H54 (cell line): ENCODE results near the gene UGGT1.

Experiments
- DNase-seq: peaks from one replicate; pipeline ENCODE4 v3.0.0; 2011; ENCODE audit warnings: low spot score, mixed read lengths; ENCODE audit not compliant: insufficient read length
- FAIRE-seq: peaks from 3 replicates; lab custom pipeline; 2011; peaks lifted over from hg19 to GRCh38; lab: Jason Lieb, UNC
- POLR2A ChIP-seq: IDR thresholded peaks from 2 replicates; pipeline ENCODE4 v1.6.1; 2011; ENCODE audit warnings: low read depth, mild to moderate bottlenecking, low read length

Gene UGGT1

DNA sequence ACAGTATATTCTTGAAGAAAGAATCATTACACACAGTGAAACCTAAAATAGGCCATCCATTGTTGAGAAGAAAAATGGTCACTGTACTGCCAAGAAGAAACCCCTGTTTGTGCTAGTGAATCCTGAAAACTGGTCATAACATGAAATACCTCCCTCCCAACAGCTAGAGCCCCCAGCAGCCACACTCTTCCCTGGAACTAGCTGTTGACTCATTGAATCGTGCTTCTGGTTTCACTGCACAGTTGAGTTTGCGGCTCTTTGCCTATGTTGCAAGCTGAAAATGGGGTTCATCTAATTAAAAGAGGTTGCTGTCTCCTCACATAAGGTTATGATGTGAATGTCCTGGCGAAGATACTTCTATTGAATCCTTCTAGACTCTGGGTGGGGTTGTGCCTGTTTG lies 86.3 kb downstream of the UGGT1 start:
- no peak for TF ChIP-seq POLR2A
- FAIRE-seq (no peak), DNase-seq (no peak)

DNA sequence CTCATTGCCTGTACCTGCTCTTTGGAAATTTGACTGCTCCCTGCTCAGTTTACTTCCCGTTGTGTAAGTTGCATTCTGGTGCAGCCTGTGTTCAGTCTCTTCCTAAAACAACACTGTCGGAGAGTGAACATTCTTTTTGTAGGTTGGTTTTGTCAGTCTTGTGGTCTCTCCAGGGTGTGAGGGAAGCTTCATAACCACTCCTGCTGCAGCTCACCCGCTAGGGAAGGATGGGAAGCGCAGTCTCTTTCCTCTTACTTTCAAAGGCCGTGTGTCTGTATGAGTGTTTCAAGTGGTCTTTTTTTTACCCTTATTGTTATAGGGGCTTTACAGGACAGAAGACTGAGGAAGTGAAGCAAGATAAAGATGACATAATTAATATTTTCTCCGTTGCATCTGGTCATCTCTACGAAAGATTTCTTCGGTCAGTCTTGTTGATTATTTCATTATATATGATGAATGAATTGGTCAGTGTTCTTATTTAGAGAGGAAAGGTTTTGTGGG lies 87.2 kb downstream of the UGGT1 start:
- FAIRE-seq (no peak), DNase-seq (no peak)
- TF ChIP-seq POLR2A, result no peak

DNA sequence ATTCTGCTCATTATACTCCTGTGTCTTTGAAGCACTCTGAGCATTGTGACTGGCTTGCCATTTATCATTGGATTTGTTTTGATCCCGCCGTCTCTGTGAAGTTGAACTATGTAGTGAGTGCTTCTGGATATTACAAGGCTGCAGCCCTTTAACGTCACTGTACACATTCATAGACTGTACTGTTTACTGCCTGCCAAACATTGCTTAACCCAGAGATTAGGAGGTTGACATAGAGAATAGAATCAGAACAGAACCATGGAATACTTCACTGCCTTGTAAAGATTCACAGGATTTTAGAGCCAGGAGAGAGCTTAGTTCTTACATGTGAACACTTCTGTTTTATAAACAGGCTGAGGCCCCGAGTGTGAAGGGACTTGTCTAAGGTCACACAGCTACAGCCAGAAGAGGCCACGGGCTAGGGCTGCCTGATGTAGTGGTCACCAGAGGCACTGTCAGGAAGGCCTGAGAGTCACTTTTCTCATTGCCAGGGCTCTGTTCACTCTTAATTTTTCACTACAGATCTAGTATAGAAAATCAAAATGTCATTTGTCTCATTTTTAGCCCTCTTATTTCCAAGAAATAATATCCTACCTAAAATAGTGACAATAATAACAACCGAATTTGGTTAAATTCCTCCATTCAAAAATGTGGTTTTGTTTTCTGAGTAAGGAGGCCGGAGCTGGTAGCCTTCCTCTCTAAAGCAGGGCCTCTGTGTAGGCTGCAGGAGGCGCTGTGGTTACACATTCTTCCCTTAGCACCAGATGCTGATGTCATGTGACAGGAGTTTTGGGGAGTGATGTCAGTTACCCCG lies 87.9 kb downstream of the UGGT1 start:
- TF ChIP-seq POLR2A, result no peak
- peak; percentile 61 for FAIRE-seq
- peak; percentile 39 for DNase-seq

DNA sequence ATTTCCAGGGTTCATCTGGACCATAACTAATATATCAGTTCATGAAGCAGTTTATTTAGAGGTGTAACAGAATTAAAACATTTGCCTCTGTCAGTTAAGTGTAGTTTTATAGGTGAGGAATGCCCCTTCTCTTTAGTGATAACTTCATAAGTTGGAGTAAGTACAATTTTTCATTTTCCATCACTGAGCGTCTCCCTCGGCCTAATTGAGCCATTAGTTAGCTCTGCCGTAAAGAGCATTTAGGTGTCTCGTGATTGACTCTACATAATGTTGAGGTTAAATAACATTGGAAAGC lies 88.4 kb downstream of the UGGT1 start:
- FAIRE-seq, result no peak
- no peak for DNase-seq
- no peak for TF ChIP-seq POLR2A

DNA sequence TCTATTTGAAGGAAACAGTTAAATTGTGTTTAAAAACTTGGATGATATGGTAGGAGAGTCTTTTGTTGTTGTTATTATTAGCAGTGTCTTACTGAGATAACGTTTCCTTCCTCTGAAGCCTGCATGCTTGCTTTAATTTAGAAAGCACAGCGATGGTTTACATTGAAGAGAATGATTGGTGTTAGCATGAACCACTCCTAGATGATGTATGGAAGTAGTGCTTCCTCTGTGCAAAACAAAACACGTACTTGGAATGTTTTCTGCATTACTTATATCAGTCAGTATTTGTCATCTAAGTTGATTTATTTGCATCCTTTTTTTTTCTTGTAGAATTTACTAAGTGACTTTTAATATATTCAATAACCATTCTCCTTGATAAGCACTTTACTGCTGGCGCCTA lies 89.0 kb downstream of the UGGT1 start:
- FAIRE-seq (no peak), DNase-seq (no peak)
- no peak for TF ChIP-seq POLR2A

DNA sequence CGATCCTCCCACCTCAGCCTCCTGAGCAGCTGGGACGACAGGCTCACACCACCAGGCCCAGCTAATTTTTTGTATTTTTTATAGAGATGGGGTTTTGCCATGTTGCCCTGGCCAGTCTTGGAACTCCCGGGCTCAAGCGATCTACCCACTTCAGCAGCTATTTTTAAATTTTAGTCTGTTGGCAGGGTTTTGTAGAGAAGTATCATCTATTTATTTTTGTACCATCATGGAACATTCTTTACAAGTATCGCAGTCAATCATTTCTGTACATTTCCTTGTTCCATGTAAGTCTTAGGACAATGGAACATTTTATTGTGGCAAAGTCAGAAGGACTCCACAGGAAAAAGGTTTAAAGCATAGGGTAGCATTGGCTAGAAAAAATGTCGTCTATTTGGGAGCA lies 94.6 kb downstream of the UGGT1 start:
- TF ChIP-seq POLR2A, result no peak
- no peak for FAIRE-seq
- DNase-seq, result no peak

DNA sequence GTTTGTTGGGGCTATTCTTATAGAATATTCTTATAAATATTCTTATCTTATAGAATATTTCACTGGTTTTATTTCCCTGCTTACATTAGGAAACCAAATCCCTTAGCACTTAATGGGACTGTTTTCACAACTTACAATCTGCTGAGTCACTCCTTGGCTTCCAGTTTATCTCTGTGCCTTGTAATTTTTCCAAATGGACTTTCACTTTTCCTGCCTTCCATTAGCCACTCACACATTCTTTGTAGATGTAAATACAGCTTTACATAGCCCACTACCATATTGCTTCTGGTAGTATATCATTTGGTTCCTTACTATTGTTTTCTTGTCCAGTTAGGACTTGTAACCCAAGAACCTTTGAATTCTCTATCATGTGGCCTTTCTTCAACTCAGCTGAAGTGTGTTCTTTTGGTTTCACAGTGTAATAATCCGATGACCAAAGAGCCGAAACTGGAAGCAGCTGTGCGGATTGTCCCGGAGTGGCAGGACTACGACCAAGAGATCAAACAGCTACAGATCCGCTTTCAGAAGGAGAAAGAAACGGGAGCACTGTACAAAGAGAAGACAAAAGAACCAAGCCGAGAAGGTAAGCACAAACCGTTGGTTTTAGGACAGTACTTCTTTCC lies 96.1 kb downstream of the UGGT1 start:
- TF ChIP-seq POLR2A, result no peak
- DNase-seq (no peak), FAIRE-seq (no peak)

DNA sequence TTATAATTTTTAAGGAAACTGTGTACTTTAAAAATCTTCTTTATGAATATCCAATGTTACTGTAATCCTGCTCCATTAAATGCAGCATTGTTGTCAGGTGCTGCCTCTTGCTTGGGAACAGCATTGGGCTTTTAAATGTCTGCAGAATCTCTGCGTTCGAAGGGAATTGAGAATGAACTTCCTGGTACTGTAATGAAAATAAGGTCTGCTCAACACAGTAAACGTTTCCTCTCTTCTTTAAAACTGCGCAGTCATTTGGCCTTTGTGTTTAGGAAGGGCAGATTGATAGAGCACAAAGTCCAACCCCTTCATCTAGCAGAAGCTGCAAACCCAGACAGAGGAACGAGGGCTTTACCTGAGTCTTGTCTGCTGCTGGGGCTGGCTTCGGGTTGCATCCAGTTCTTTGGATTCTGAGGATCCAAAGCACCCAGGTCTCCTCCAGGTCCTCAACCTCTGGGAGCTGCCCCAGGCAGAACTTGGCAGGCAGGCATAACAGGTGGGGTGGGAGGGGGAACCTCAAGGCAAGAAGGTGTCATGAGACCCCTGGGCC lies 104.5 kb downstream of the UGGT1 start:
- no peak for TF ChIP-seq POLR2A
- DNase-seq (no peak), FAIRE-seq (no peak)

DNA sequence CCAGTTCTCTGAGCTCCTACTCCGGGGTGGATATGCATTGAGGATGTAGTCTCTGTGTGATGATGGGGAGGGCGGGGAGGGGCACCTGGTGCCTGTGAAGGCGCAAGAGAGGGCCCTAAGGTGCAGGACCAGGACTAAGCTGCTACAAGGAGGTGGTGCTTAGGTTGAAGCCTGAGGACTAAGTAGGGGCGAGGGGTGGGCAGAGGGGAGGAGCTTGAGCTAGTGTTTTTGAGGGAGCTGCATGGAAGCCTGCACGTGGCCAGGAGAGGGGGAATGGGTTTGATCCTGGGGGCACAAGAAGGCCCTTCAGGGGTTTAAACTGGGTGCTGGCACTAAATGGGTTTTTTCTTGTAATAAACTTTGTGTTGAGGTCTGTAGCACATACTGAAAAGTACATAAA lies 105.0 kb downstream of the UGGT1 start:
- DNase-seq (no peak), FAIRE-seq (no peak)
- TF ChIP-seq POLR2A, result no peak

DNA sequence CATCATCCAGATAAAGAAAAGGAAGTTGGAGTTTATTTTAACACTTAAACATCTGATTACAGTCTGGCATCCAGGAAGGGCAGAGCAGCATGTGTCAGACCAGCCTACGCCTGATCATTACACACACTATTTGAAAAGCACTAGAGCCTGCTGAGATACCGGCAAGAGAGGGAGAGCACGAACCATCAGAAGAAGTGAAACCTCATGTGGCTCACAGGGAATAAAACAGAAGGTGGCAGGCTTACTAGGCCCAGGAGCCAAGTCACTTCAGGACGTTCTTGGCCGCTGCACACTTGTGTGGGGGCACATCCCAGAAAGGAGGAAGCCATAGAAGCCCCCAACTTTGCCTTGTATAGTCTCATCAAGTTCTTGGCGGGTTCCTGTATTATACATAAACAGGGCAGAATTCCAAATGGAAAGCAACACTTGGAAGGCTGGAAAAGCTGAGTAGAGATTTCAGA lies 105.5 kb downstream of the UGGT1 start:
- FAIRE-seq (no peak), DNase-seq (no peak)
- no peak for TF ChIP-seq POLR2A

DNA sequence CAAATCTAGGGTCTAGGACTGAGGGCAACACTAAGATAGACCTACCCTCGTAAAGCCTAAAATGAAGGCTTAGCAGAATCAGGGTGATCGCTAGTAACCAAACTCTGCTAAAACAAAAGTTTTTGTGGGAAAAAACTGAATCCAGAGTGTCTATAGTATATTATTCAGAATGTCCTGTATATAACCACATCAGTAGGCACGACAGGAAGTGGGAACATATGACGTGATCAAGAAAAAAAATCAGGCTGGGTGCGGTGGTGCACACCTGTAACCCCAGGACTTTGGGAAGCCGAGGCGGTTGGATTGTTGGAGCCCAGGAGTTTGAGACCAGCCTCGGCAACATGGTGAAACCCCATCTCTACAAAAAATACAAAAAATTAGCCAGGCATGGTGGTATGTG lies 106.1 kb downstream of the UGGT1 start:
- FAIRE-seq (no peak), DNase-seq (no peak)
- TF ChIP-seq POLR2A, result no peak

DNA sequence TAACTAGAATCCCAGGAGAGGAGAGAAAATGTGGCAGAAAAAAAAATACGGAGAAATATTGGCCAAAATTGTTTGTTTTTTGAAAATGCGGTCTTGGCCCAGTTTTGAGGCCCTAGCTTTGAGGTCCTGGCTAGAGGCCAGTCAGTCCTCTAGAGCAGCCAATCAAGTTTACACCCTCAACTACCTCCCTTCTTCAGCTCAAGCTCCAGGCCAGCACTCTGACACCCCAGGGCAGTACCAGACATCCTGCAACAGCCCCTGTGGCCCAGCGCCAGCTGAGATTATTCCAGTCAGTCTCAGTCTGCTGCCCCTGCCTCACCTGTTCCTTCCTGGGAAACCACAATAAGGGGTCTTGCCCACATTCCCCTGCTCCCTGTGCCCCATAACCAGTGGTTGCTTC lies 107.7 kb downstream of the UGGT1 start:
- DNase-seq (no peak), FAIRE-seq (no peak)
- TF ChIP-seq POLR2A, result no peak

DNA sequence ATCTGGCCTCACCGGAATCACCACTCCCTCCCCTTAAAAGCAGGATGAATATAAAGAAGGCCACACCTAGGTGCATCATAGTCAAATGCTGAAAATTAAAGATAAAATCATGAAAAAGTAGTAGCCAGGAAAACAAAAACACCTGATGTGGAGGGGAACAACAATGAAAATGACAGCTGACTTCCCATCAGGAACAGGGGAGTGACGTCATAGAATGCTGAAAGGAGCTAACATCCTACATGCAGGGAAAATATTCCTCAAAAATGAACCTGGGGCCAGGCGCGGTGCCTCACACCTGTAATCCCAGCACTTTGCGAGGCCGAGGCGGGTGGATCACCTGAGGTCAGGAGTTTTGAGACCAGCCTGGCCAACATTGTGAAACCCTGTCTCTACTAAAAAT lies 108.1 kb downstream of the UGGT1 start:
- DNase-seq (no peak), FAIRE-seq (no peak)
- TF ChIP-seq POLR2A, result no peak

DNA sequence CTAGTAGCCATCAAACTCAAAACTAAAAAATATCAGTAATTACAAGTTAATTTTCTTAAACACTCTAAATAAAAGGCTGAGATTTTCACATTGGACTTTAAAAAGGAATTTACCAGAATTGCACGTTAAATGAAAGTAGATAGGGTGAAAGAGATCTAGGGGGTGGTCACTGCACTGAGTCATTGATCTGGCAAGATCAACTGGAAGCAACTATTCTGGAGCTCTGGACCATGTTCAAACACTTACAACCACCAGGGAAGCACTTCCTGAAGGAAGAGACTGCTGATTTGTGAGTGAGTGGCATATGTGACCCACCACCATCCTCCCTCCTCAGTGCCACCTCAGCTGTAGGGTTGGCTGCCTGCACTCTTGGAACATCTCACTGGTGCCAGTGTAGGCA lies 111.8 kb downstream of the UGGT1 start:
- DNase-seq (no peak), FAIRE-seq (no peak)
- TF ChIP-seq POLR2A, result no peak
